ENCODE data around the gene TPCN1. TPM values are rescaled to one million over a fixed set of nuclear protein-coding genes. Genes with fewer than 3 reads are reported as not detected.

Gene TPCN1
- total and polyA plus RNA-seq, 2 of the 8 experiments (the other 6 are each of a cell fraction or from before 2014, with no cell fraction given), result 14.9 to 21.4 TPM

- H2BK20ac ChIP-seq (ENCODE audit: low read length), result no peak overlapping the region
- H3K9ac ChIP-seq (replicated peaks in 1 of 4; ENCODE audit: extremely low read depth in 1 of 4, low read depth in 3 of 4, low read length in 3 of 4), result no peak overlapping the region
- no peak overlapping the region for H2BK5ac ChIP-seq (ENCODE audit: low read depth, low read length)
- no peak overlapping the region for H3K18ac ChIP-seq (ENCODE audit: extremely low read depth, low read length)
- no peak overlapping the region for H3K4me2 ChIP-seq (ENCODE audit: insufficient read depth in 1 of 2, low read depth in 2 of 2, low read length in 2 of 2)
- H3K56ac ChIP-seq (replicated peaks; ENCODE audit: insufficient read length, low read depth, low read length), result no peak overlapping the region
- H3K9me3 ChIP-seq (ENCODE audit: insufficient read depth in 2 of 2, low read depth in 1 of 2, low read length in 1 of 2), result no peaks in the 10 kb centered on the region
- no peak for DNase-seq (ENCODE audit: low read depth in 1 of 2, low spot score in 2 of 2)
- H2BK12ac ChIP-seq (ENCODE audit: low read depth, low read length), result no peak overlapping the region
- H3K36me3 ChIP-seq (ENCODE audit: control insufficient read depth in 2 of 4, insufficient read depth in 4 of 4, low read length in 3 of 4), result no peaks in the 10 kb centered on the region
- H2BK120ac ChIP-seq (replicated peaks; ENCODE audit: low read depth, low read length), result no peak overlapping the region
- no peaks in the 10 kb centered on the region for H3K79me1 ChIP-seq (ENCODE audit: low read depth, low read length)
- H3K4ac ChIP-seq (replicated peaks; ENCODE audit: insufficient read length, low read depth, low read length), result no peak overlapping the region
- no peaks in the 10 kb centered on the region for H3K79me2 ChIP-seq (ENCODE audit: control insufficient read depth in 1 of 2, insufficient read depth in 2 of 2, low read length in 2 of 2)
- 0 out of 2 replicates have a peak overlapping the region, but pooled peaks have one; percentile 3 for H4K8ac ChIP-seq (ENCODE audit: extremely low read depth, insufficient read depth, low read length)
- no peaks in the 10 kb centered on the region for H3K4me1 ChIP-seq (replicated peaks in 1 of 4; ENCODE audit: control insufficient read depth in 3 of 4, insufficient read depth in 4 of 4, low read length in 3 of 4)
- ChIA-PET CTCF (ENCODE audit: partially characterized antibody) (interaction anchor here (1.0 to 2.3 kb wide), 3 partner anchors 9 to 97 kb away, joined by 3 to 8 read pairs (median 3); no protein-coding TSS in a partner anchor), POLR2A (ENCODE audit: partially characterized antibody) (interaction anchor here (2.0 kb wide), 1 partner anchor 9 kb away, joined by 6 read pairs; no protein-coding TSS in a partner anchor)
- no peak overlapping the region for H3K23ac ChIP-seq (ENCODE audit: insufficient read length)
- H3K14ac ChIP-seq (ENCODE audit: insufficient read length), result no peak overlapping the region
- no peaks in the 10 kb centered on the region for H4K20me1 ChIP-seq (replicated peaks in 1 of 2; ENCODE audit: control insufficient read depth in 1 of 2, insufficient read depth in 2 of 2, low read length in 2 of 2)
- H2AFZ ChIP-seq (ENCODE audit: low read length), result no peak overlapping the region
- H4K5ac ChIP-seq (ENCODE audit: insufficient read length, low read depth, low read length), result no peak overlapping the region
- H2BK15ac ChIP-seq (ENCODE audit: low read length), result no peak overlapping the region
- H4K91ac ChIP-seq (replicated peaks; ENCODE audit: insufficient read length, low read length), result no peak overlapping the region
- no peak overlapping the region for H3K4me3 ChIP-seq (ENCODE audit: extremely low read depth in 1 of 4, insufficient read depth in 2 of 4, low read depth in 3 of 4, low read length in 4 of 4)
- WGBS, 2 experiments (ENCODE audit: extremely low coverage in 1 of 2, insufficient coverage in 1 of 2, insufficient read length in 1 of 2, insufficient replicate concordance in 2 of 2, low coverage in 1 of 2, low lambda C conversion rate in 2 of 2, missing lambda C conversion rate in 1 of 2), result 94% methylated on average over 22 of the region's 22 CpGs; no CpG with 5 or more reads in 1 of the 2 experiments
- no peak overlapping the region for H2AK5ac ChIP-seq (ENCODE audit: low read depth, low read length)
- no peaks in the 10 kb centered on the region for H3K23me2 ChIP-seq (ENCODE audit: low read depth, low read length)
- no peaks in the 10 kb centered on the region for H3K27me3 ChIP-seq (replicated peaks in 1 of 4; ENCODE audit: control insufficient read depth in 3 of 4, extremely low read depth in 1 of 4, insufficient read depth in 3 of 4, low read length in 3 of 4)
- H3K27ac ChIP-seq (ENCODE audit: low read depth, low read length), result no peak overlapping the region; the same call in 1 of the 2 replicates
- no peak for FAIRE-seq
- TF ChIP-seq ASH2L (IDR thresholded peaks at IDR 0.05; ENCODE audit: low read length) (no peak), CHD1 (IDR thresholded peaks at IDR 0.05; ENCODE audit: low read depth, low read length) (no peak), MAFK (IDR thresholded peaks at IDR 0.05; ENCODE audit: low read depth, low read length) (no peak), CTBP2 (IDR thresholded peaks at IDR 0.05; ENCODE audit: borderline replicate concordance, insufficient read depth, insufficient read length, low read length) (no peak), RXRA (IDR thresholded peaks at IDR 0.05; ENCODE audit: insufficient read depth, low read depth, low read length) (no peak), RBBP5 (IDR thresholded peaks at IDR 0.05; ENCODE audit: borderline replicate concordance, low read depth, low read length) (no peak), RFX5 (IDR thresholded peaks at IDR 0.05; ENCODE audit: borderline replicate concordance, low read depth, low read length) (no peak), SAP30 (IDR thresholded peaks at IDR 0.05; ENCODE audit: insufficient read depth, insufficient replicate concordance, low read length) (no peak), SP4 (IDR thresholded peaks at IDR 0.05; ENCODE audit: low read length) (no peak), TAF7 (optimal IDR thresholded peaks at IDR 0.05; ENCODE audit: borderline replicate concordance, low read depth, low read length) (no peak), SRF (IDR thresholded peaks at IDR 0.05; ENCODE audit: low read depth, low read length) (no peak), TBP (IDR thresholded peaks at IDR 0.05; ENCODE audit: low read depth, low read length) (no peak)
Observed at GRCh38 chr12:113285679-113286610, 64.7 kb downstream of the TPCN1 start.

Measured in H1 (cell line).